ENCODE data around the gene SUFU.

SUFU gene

GRCh38 chr10:102620591-102621442 lies 117.0 kb downstream of the SUFU start:
- DNase-seq: no peak

- DNase-seq: no peak
Observed at GRCh38 chr10:102621443-102622325, 117.9 kb downstream of the SUFU start.

GRCh38 chr10:102624094-102624493 lies 120.3 kb downstream of the SUFU start:
- DNase-seq: no peak

- DNase-seq: no peak
Observed at GRCh38 chr10:102624751-102625645, 121.2 kb downstream of the SUFU start.

- no peak for DNase-seq
Observed at GRCh38 chr10:102626026-102626685, 122.4 kb downstream of the SUFU start.

- no peak for DNase-seq
Observed at GRCh38 chr10:102627291-102627735, 123.5 kb downstream of the SUFU start.

GRCh38 chr10:102627736-102628293 lies 124.0 kb downstream of the SUFU start:
- DNase-seq: no peak

- no peak for DNase-seq
Observed at GRCh38 chr10:102628451-102628911, 124.7 kb downstream of the SUFU start.

- no peak for DNase-seq
Observed at GRCh38 chr10:102629661-102630614, 126.2 kb downstream of the SUFU start.

GRCh38 chr10:102630663-102631062 lies 126.9 kb downstream of the SUFU start:
- no peak for DNase-seq

- DNase-seq: no peak
Observed at GRCh38 chr10:102631525-102632393, 128.0 kb downstream of the SUFU start.

GRCh38 chr10:102632394-102633111 lies 128.8 kb downstream of the SUFU start:
- DNase-seq: no peak

- DNase-seq: peak; percentile 38
Observed at GRCh38 chr10:102633287-102633686, 129.5 kb downstream of the SUFU start.

- no peak for DNase-seq
Observed at GRCh38 chr10:102633848-102634247, 130.1 kb downstream of the SUFU start.

- DNase-seq: no peak
Observed at GRCh38 chr10:102634686-102635085, 130.9 kb downstream of the SUFU start.

- no peak for DNase-seq
Observed at GRCh38 chr10:102635377-102635776, 131.6 kb downstream of the SUFU start.

GRCh38 chr10:102639537-102639936 lies 135.8 kb downstream of the SUFU start:
- no peak for DNase-seq

- DNase-seq: no peak
Observed at GRCh38 chr10:102641402-102641801, 137.6 kb downstream of the SUFU start.
